ENCODE data around the gene RASSF7. TPM values are rescaled to one million over a fixed set of nuclear protein-coding genes. Genes with fewer than 3 reads are reported as not detected.

RASSF7 gene
- polyA plus RNA-seq, 1 donor from 2014 or later, result 37.1 TPM

GRCh38 chr11:558503-558902 is 2.3 kb upstream of the RASSF7 start:
- H3K4me2 ChIP-seq (ENCODE audit: low read length), result no peak overlapping the region
- no peaks in the 10 kb centered on the region for H3F3A ChIP-seq (ENCODE audit: insufficient read depth, low read length, poor library complexity, severe bottlenecking)
- no peaks in the 10 kb centered on the region for H3K9me3 ChIP-seq (ENCODE audit: low read length)
- no peak overlapping the region for H2AFZ ChIP-seq (ENCODE audit: low read depth, low read length)
- TF ChIP-seq EZH2 (IDR thresholded peaks at IDR 0.05; ENCODE audit: borderline replicate concordance, insufficient read depth, low read length, poor library complexity, severe bottlenecking) (no peak), RAD21 (conservative IDR thresholded peaks at IDR 0.05) (no peak), EP300 (conservative IDR thresholded peaks at IDR 0.05; ENCODE audit: poor library complexity, severe bottlenecking) (no peak), REST (IDR thresholded peaks at IDR 0.05; ENCODE audit: borderline replicate concordance) (no peak), SMC3 (conservative IDR thresholded peaks at IDR 0.05; ENCODE audit: poor library complexity) (no peak), TAF1 (IDR thresholded peaks at IDR 0.05; ENCODE audit: low read depth) (no peak), POLR2AphosphoS5 (IDR thresholded peaks at IDR 0.05) (no peak), MXI1 (conservative IDR thresholded peaks at IDR 0.05; ENCODE audit: poor library complexity, severe bottlenecking) (no peak), CTCF (IDR thresholded peaks at IDR 0.05; ENCODE audit: poor library complexity, severe bottlenecking) (no peak)
- no peak overlapping the region for H3K4me3 ChIP-seq (ENCODE audit: low read length)
- H3K27ac ChIP-seq (ENCODE audit: low read length), result no peak overlapping the region
- no peaks in the 10 kb centered on the region for H3K79me2 ChIP-seq (replicated peaks; ENCODE audit: insufficient read depth, low read length)
- H3K9me2 ChIP-seq (ENCODE audit: insufficient read depth, low read length), result no peaks in the 10 kb centered on the region
- no peaks in the 10 kb centered on the region for H4K20me1 ChIP-seq (ENCODE audit: insufficient read depth)
- H3K9ac ChIP-seq (ENCODE audit: low read length), result no peak overlapping the region
- H3K27me3 ChIP-seq (ENCODE audit: insufficient read depth, low read depth, low read length), result peaks cover 41% of the 10 kb centered on the region
- no peaks in the 10 kb centered on the region for H3K36me3 ChIP-seq (ENCODE audit: insufficient read depth, low read length)

GRCh38 chr11:559020-559620 is 1.6 kb upstream of the RASSF7 start:
- Histone ChIP-seq H2AFZ (ENCODE audit: low read depth, low read length) (no peak overlapping the region), H3K27ac (ENCODE audit: low read length) (no peak overlapping the region), H3K9me2 (ENCODE audit: insufficient read depth, low read length) (no peaks in the 10 kb centered on the region), H3K36me3 (ENCODE audit: insufficient read depth, low read length) (no peaks in the 10 kb centered on the region), H3K9me3 (ENCODE audit: low read length) (no peaks in the 10 kb centered on the region), H3K27me3 (ENCODE audit: insufficient read depth, low read depth, low read length) (peaks cover 41% of the 10 kb centered on the region), H3F3A (ENCODE audit: insufficient read depth, low read length, poor library complexity, severe bottlenecking) (no peaks in the 10 kb centered on the region), H3K4me3 (ENCODE audit: low read length) (no peak overlapping the region), H4K20me1 (ENCODE audit: insufficient read depth) (no peaks in the 10 kb centered on the region), H3K9ac (ENCODE audit: low read length) (no peak overlapping the region), H3K79me2 (replicated peaks; ENCODE audit: insufficient read depth, low read length) (no peaks in the 10 kb centered on the region), H3K4me2 (ENCODE audit: low read length) (no peak overlapping the region)
- no peak for TF ChIP-seq POLR2AphosphoS5 (IDR thresholded peaks at IDR 0.05)
- TF ChIP-seq CTCF (IDR thresholded peaks at IDR 0.05; ENCODE audit: poor library complexity, severe bottlenecking), result no peak
- no peak for TF ChIP-seq SMC3 (conservative IDR thresholded peaks at IDR 0.05; ENCODE audit: poor library complexity)
- no peak for TF ChIP-seq TAF1 (IDR thresholded peaks at IDR 0.05; ENCODE audit: low read depth)
- no peak for TF ChIP-seq MXI1 (conservative IDR thresholded peaks at IDR 0.05; ENCODE audit: poor library complexity, severe bottlenecking)
